GM21529 (cell line): ENCODE measurements around the gene CEL.
"Not testable (repeated sequence)": the region's sequence is repeated elsewhere in the genome, so short reads cannot be mapped to it uniquely, and the experiment has no call there.

Experiments used
- ATAC-seq: cut with Tn5 transposase; IDR thresholded peaks from one replicate; pipeline ENCODE4 v1.9.1; 2021; ENCODE audit not compliant: unreplicated experiment

CEL gene

GRCh38 chr9:133063500-133064231 lies 1.9 kb downstream of the CEL start:
- ATAC-seq, result no peak

GRCh38 chr9:133064241-133065069 lies 2.7 kb downstream of the CEL start:
- ATAC-seq, result no peak

- ATAC-seq, result no peak
Measured at GRCh38 chr9:133065070-133065388, 3.2 kb downstream of the CEL start.

GRCh38 chr9:133066181-133066983 lies 4.6 kb downstream of the CEL start:
- no peak for ATAC-seq

GRCh38 chr9:133067006-133067405 lies 5.2 kb downstream of the CEL start:
- no peak for ATAC-seq

- ATAC-seq, result no peak
Measured at GRCh38 chr9:133067813-133068212, 6.0 kb downstream of the CEL start.

- not testable (repeated sequence) for ATAC-seq
Measured at GRCh38 chr9:133068431-133068830, 6.7 kb downstream of the CEL start.

- ATAC-seq, result not testable (repeated sequence)
Measured at GRCh38 chr9:133070500-133070961, 8.8 kb downstream of the CEL start.

GRCh38 chr9:133070985-133071384 lies 9.2 kb downstream of the CEL start:
- not testable (repeated sequence) for ATAC-seq

- ATAC-seq, result no peak
Measured at GRCh38 chr9:133071484-133072150, 9.8 kb downstream of the CEL start.

- not testable (repeated sequence) for ATAC-seq
Measured at GRCh38 chr9:133072210-133072609, 10.4 kb downstream of the CEL start.

GRCh38 chr9:133073086-133074014 lies 11.6 kb downstream of the CEL start:
- ATAC-seq, result no peak

GRCh38 chr9:133074111-133074651 lies 12.4 kb downstream of the CEL start:
- ATAC-seq, result no peak

- ATAC-seq, result no peak
Measured at GRCh38 chr9:133075925-133076630, 14.3 kb downstream of the CEL start.

- ATAC-seq, result no peak
Measured at GRCh38 chr9:133076691-133077090, 14.9 kb downstream of the CEL start.

GRCh38 chr9:133078486-133078885 lies 16.7 kb downstream of the CEL start:
- ATAC-seq, result no peak

GRCh38 chr9:133080161-133080560 lies 18.4 kb downstream of the CEL start:
- no peak for ATAC-seq

- ATAC-seq, result not testable (repeated sequence)
Measured at GRCh38 chr9:133080786-133081779, 19.3 kb downstream of the CEL start.
